Kidney (tissue), 14 donors: ENCODE data around the gene RELL1. TPM values are rescaled to one million over a fixed set of nuclear protein-coding genes. Genes with fewer than 3 reads are reported as not detected.

Experiments used
- DNase-seq, 5 donors: peaks; one replicate each; pipeline ENCODE4 v3.0.0-alpha.2; 2013 to 2020
- FAIRE-seq: peaks from 2 replicates; lab custom pipeline; 2012; peaks lifted over from hg19 to GRCh38; lab: Jason Lieb, UNC
- H3K27ac ChIP-seq, 2 donors: one replicate each; pipeline ENCODE4 v1.7.0; 2013; ENCODE audit warnings: low read depth in 2 of 2, low read length in 2 of 2, inconsistent platforms in 1 of 2
- H3K27me3 ChIP-seq: one replicate; pipeline ENCODE4 v1.7.1; 2013; ENCODE audit warnings: low read length, inconsistent platforms; ENCODE audit not compliant: control insufficient read depth, insufficient read depth
- H3K36me3 ChIP-seq, 3 donors: one replicate each; pipeline versions ENCODE4 v1.7.0 to v1.7.1; 2013; ENCODE audit warnings: low read length in 3 of 3, control low read depth in 1 of 3, inconsistent platforms in 1 of 3; ENCODE audit not compliant: insufficient read depth in 3 of 3, control insufficient read depth in 2 of 3
- H3K4me1 ChIP-seq, 3 donors: one replicate each; pipeline versions ENCODE4 v1.7.0 to v1.7.1; 2013; ENCODE audit warnings: low read length in 3 of 3, inconsistent platforms in 1 of 3, low read depth in 1 of 3; ENCODE audit not compliant: control insufficient read depth in 2 of 3, insufficient read depth in 2 of 3
- H3K4me3 ChIP-seq, 3 donors: one replicate each; pipeline versions ENCODE4 v1.7.0 to v1.8.1; 2013; ENCODE audit warnings: low read length in 3 of 3, control low read depth in 1 of 3, inconsistent platforms in 1 of 3
- H3K9ac ChIP-seq, 3 donors: one replicate each; pipeline versions ENCODE4 v1.7.0 to v1.7.1; 2013; ENCODE audit warnings: low read length in 3 of 3, control low read depth in 1 of 3, inconsistent platforms in 1 of 3
- H3K9me3 ChIP-seq, 3 donors: one replicate each; pipeline versions ENCODE4 v1.7.0 to v1.7.1; 2013; ENCODE audit warnings: low read length in 3 of 3, control low read depth in 1 of 3, inconsistent platforms in 1 of 3; ENCODE audit not compliant: control insufficient read depth in 2 of 3, insufficient read depth in 1 of 3
- intact Hi-C: fragments of 100-400 bp; cut with DNase I; formaldehyde crosslinking; loops from one replicate; pipeline ENCODE4 v1.11.1; 2022
- polyA plus RNA-seq: library from polyadenylated mRNA; stranded (reverse); fragments of 350-450 nt; fragmentation: Illumina TruSeq; extraction: RNeasy Lipid Tissue Mini Kit (QIAGEN cat#74804); gene quantifications from one replicate; pipeline ENCODE4 v1.2.3, GENCODE V29; 2014; ENCODE audit warnings: low read depth, low replicate concordance; ENCODE audit not compliant: insufficient read depth
- total RNA-seq: library from RNA; stranded (reverse); fragmentation: NEBNext Ultra II Directional; extraction: Animal tissue kit (Norgen Biotek cat#: 25700); gene quantifications from one replicate; pipeline ENCODE4 v1.2.1, GENCODE V29; 2021
- TF ChIP-seq, protein P1 (sequence below): IDR thresholded peaks from 3 replicates; pipeline ENCODE4 v1.5.1; 2012; ENCODE audit warnings: mild to moderate bottlenecking, moderate library complexity, borderline replicate concordance; ENCODE audit not compliant: insufficient read depth; ENCODE audit errors: extremely low read depth
- donor health status: control.
- donor health status: control.
- donor health status: control.
- donor health status: control.
- donor health status: control.
- donor health status: DM: yes; HTN: yes; CAD: no.
- donor health status: Normal renal cell carcinoma (clear cell type).

Gene RELL1
- total and polyA plus RNA-seq, 2 donors from 2014 or later: 1.4 to 38.4 TPM

DNA sequence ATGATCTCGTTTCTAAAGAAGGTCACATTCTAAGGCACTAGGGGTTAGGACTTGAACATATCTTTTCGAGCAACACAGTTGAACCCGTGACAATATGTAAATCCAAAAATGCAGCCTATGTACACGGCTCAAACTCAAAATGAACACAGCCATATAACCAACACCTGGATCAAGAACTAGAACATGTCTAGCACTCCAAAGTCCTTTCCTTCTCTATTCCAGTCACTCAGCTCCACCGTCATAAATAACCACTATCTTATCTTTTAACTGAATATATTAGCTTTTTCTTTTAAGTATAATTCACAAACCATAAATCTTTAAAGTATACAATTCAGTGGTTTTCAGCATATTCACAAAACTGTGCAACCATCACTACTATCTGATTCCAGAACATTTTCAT is 19.4 kb upstream of the RELL1 start:
- FAIRE-seq: no peak
- no peak overlapping the region for H3K9ac ChIP-seq
- H3K27ac ChIP-seq: no peak overlapping the region
- no peaks in the 10 kb centered on the region for H3K36me3 ChIP-seq
- H3K4me1 ChIP-seq: peaks cover 0 to 2% (median 0%) of the 10 kb centered on the region in 3 donors
- no peaks in the 10 kb centered on the region for H3K9me3 ChIP-seq
- no peaks in the 10 kb centered on the region for H3K27me3 ChIP-seq
- H3K4me3 ChIP-seq: no peak overlapping the region
- TF ChIP-seq, protein P1, sequence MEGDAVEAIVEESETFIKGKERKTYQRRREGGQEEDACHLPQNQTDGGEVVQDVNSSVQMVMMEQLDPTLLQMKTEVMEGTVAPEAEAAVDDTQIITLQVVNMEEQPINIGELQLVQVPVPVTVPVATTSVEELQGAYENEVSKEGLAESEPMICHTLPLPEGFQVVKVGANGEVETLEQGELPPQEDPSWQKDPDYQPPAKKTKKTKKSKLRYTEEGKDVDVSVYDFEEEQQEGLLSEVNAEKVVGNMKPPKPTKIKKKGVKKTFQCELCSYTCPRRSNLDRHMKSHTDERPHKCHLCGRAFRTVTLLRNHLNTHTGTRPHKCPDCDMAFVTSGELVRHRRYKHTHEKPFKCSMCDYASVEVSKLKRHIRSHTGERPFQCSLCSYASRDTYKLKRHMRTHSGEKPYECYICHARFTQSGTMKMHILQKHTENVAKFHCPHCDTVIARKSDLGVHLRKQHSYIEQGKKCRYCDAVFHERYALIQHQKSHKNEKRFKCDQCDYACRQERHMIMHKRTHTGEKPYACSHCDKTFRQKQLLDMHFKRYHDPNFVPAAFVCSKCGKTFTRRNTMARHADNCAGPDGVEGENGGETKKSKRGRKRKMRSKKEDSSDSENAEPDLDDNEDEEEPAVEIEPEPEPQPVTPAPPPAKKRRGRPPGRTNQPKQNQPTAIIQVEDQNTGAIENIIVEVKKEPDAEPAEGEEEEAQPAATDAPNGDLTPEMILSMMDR: no peak
- DNase-seq: no peak
- intact Hi-C loops: no loop called here

DNA sequence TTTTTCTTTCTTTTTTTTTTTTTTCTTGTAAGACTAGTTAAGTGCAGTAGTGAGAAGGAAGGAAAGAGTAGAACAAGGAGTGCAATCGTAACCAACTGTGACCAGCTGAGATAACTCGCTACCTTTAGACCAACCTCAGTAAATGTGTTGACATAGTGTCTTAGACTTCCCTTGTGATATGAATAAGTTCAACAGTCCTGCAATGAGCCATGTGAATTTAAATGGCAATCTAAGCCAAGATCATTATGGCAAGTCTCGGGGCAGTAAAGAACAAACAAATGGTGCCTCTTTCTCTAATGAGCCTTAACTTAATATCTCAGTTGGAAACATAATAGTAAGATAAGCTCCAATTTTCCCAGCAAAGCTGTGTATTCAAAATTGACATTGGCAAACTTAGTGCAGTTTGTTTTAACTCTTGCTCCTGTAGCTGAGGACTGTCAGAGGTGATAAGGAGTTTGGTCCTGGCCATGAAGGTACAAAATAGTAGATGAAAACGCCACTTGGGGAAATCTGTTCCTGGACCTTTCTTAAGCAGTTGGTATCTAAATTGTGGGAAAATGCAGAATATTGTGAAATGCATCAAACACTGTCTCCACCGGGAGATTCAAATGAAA is 13.8 kb upstream of the RELL1 start:
- Histone ChIP-seq H3K36me3 (no peaks in the 10 kb centered on the region), H3K27ac (no peak overlapping the region), H3K4me3 (no peak overlapping the region), H3K4me1 (peaks cover 0 to 3% (median 0%) of the 10 kb centered on the region in 3 donors), H3K27me3 (no peaks in the 10 kb centered on the region), H3K9me3 (no peaks in the 10 kb centered on the region), H3K9ac (no peak overlapping the region)
- no peak for FAIRE-seq
- intact Hi-C loops: no loop called here
- no peak for DNase-seq
- TF ChIP-seq, protein P1: no peak

DNA sequence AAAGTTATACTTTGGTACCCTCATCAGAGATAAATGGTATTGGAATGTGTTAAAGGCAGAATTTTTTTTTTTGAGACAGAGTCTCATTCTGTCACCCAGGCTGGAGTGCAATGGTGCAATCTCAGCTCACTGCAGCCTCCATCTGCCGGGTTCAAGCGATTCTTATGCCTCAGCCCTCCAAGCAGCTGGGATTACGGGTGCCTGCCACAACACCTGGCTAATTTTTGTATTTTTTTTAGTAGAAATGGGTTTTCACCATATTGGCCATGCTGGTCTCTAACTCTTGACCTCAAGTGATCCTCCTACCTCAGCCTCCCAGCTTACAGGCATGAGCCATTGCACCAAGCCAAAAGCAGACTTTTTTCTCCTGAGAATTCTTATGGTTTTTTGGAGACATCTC is 11.4 kb upstream of the RELL1 start:
- intact Hi-C loops: no loop called here
- DNase-seq (no peak), FAIRE-seq (no peak)
- Histone ChIP-seq H3K27ac (no peak overlapping the region), H3K9ac (no peak overlapping the region), H3K9me3 (no peaks in the 10 kb centered on the region), H3K4me1 (peaks cover 0 to 3% (median 0%) of the 10 kb centered on the region in 3 donors), H3K4me3 (no peak overlapping the region), H3K27me3 (no peaks in the 10 kb centered on the region), H3K36me3 (no peaks in the 10 kb centered on the region)
- TF ChIP-seq, protein P1: no peak
